GM12875 (cell line): ENCODE measurements around the gene OR6B2.

ENCODE experiments used
- H3K4me3 ChIP-seq: one replicate; pipeline ENCODE4 v1.5.1; 2011; ENCODE audit warnings: low read depth, low read length, control low read depth
- CTCF ChIP-seq: IDR thresholded peaks from 2 replicates; pipeline ENCODE4 v1.5.1; 2011; ENCODE audit warnings: low read depth, mild to moderate bottlenecking, control low read depth, inconsistent platforms, low read length, moderate library complexity, borderline replicate concordance; ENCODE audit not compliant: insufficient read depth

Gene OR6B2

GRCh38 chr2:239993291-239993690 is 36.9 kb downstream of the OR6B2 start:
- no peak for TF ChIP-seq CTCF
- H3K4me3 ChIP-seq, result no peak overlapping the region

GRCh38 chr2:239991689-239992314 is 38.4 kb downstream of the OR6B2 start:
- TF ChIP-seq CTCF, result peak; percentile 66
- no peak overlapping the region for H3K4me3 ChIP-seq

GRCh38 chr2:239990966-239991365 is 39.3 kb downstream of the OR6B2 start:
- no peak for TF ChIP-seq CTCF
- no peak overlapping the region for H3K4me3 ChIP-seq

GRCh38 chr2:239985356-239985755 is 44.9 kb downstream of the OR6B2 start:
- no peak for TF ChIP-seq CTCF
- no peak overlapping the region for H3K4me3 ChIP-seq

- TF ChIP-seq CTCF, result no peak
- H3K4me3 ChIP-seq, result no peak overlapping the region
Observed at GRCh38 chr2:239984421-239985194, 45.6 kb downstream of the OR6B2 start.

- no peak overlapping the region for H3K4me3 ChIP-seq
- TF ChIP-seq CTCF, result no peak
Observed at GRCh38 chr2:239983004-239983778, 47.0 kb downstream of the OR6B2 start.
